Coronary artery (tissue), 2 donors: ENCODE results near the gene GLYAT.

ENCODE experiments used
- DNase-seq: peaks from one replicate; pipeline ENCODE4 v3.0.0-alpha.2; 2017; ENCODE audit warnings: low spot score
- H3K27ac ChIP-seq, 2 donors: fragments of 200-600 bp; sonication (generic); one replicate each; pipeline ENCODE4 v1.5.1; 2016 to 2019
- H3K4me3 ChIP-seq: fragments of 200-600 bp; sonication (generic); 2 replicates; pipeline ENCODE4 v1.5.1; 2016; ENCODE audit warnings: mild to moderate bottlenecking, moderate library complexity
- TF ChIP-seq, protein P1 (sequence below): fragments of 200-600 bp; sonication (generic); IDR thresholded peaks from one replicate; pipeline ENCODE4 v1.5.1; 2019; ENCODE audit warnings: antibody characterized with exemption

Gene GLYAT

GRCh38 chr11:58773337-58773736 is 41.6 kb upstream of the GLYAT start:
- TF ChIP-seq, protein P1, sequence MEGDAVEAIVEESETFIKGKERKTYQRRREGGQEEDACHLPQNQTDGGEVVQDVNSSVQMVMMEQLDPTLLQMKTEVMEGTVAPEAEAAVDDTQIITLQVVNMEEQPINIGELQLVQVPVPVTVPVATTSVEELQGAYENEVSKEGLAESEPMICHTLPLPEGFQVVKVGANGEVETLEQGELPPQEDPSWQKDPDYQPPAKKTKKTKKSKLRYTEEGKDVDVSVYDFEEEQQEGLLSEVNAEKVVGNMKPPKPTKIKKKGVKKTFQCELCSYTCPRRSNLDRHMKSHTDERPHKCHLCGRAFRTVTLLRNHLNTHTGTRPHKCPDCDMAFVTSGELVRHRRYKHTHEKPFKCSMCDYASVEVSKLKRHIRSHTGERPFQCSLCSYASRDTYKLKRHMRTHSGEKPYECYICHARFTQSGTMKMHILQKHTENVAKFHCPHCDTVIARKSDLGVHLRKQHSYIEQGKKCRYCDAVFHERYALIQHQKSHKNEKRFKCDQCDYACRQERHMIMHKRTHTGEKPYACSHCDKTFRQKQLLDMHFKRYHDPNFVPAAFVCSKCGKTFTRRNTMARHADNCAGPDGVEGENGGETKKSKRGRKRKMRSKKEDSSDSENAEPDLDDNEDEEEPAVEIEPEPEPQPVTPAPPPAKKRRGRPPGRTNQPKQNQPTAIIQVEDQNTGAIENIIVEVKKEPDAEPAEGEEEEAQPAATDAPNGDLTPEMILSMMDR = no peak
- no peak for DNase-seq
- Histone ChIP-seq H3K4me3 (no peak overlapping the region), H3K27ac (no peak overlapping the region)

DNA sequence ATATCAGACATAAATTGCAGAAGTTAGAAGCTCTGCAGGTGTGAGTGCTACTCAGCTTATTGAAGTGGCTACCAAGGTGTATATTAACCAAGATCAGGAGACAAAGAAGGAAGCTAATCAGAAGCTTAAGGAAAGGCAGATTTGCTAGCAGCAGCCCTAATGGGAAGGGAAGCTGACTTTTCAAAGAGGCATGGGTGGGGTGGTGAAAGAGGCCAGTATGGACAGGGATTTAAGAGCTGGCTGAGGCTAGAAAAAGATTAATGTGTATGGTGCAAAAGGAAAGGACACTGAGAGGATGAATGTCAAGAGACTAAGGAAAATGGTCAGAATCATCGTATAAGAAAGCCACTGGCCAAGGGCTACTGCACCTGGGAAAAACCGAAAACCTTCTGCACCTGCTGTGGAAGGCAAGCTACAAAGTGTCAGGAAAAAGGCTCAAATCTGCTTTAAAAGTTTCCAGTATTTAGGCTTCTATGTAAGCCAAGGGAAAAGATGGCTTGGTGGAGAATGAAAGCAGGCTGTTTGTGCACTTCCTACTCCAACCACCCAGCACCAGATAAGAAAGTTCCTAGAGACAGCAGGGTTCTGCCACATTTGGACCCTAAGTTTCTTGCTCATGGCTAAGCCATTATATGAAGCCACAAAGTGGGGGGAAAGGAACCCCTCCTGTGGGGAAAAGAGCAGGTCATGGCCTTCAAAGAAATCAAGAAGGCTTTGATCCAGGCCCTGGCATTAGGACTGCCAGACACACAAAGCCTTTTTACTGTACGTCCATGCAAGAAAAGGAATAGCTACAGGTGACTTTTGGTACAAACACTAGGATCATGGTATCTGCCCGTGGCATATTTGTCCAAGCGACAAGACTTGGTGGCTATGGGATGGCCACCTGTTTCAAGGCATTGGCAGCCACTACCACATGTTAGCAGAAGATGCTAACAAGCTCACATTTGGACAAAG is 40.9 kb upstream of the GLYAT start:
- TF ChIP-seq, protein P1 = no peak
- no peak for DNase-seq
- no peak overlapping the region for H3K4me3 ChIP-seq
- no peak overlapping the region for H3K27ac ChIP-seq

- H3K27ac ChIP-seq = no peak overlapping the region
- no peak overlapping the region for H3K4me3 ChIP-seq
- no peak for DNase-seq
- TF ChIP-seq, protein P1 = no peak
These were observed 39.7 kb upstream of the GLYAT start for GRCh38 chr11:58771458-58771855.

- no peak for DNase-seq
- H3K4me3 ChIP-seq = no peak overlapping the region
- H3K27ac ChIP-seq = no peak overlapping the region
- TF ChIP-seq, protein P1 = no peak
These were observed 39.1 kb upstream of the GLYAT start for GRCh38 chr11:58770627-58771457.

DNA sequence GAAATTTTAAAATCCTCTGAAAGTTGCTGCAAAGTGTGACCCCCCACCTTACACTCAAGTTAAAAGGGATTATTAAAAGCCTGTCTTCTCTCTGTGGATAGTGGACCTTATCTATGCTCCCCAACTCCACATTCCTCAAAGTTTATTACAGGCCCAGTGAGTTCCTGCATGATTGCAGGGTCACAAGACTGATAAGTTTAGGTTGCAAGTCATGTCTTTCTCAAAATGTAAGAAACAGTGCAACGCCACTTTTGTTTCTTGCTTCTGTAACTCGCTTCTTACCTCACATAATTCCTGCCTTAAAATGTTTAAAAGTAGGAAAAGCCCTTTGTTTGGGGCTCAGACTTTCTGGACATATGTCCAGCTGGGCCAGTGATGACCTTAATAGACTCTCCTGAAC is 38.4 kb upstream of the GLYAT start:
- no peak overlapping the region for H3K27ac ChIP-seq

GRCh38 chr11:58769308-58769707 is 37.6 kb upstream of the GLYAT start:
- Histone ChIP-seq H3K27ac (no peak overlapping the region), H3K4me3 (no peak overlapping the region)
- no peak for DNase-seq
- TF ChIP-seq, protein P1 = no peak

More for the DNA sequence above, 38.4 kb upstream of the GLYAT start:
- no peak overlapping the region for H3K4me3 ChIP-seq
- DNase-seq = no peak
- TF ChIP-seq, protein P1 = no peak
